NT2/D1 (cell line): ENCODE measurements around the gene SLC44A2.

Experiments used
- DNase-seq: peaks from one replicate; pipeline ENCODE4 v3.0.0-alpha.2; 2011; ENCODE audit warnings: low read depth, low spot score
- H3K27me3 ChIP-seq: 2 replicates; pipeline ENCODE4 v1.6.0; 2011; ENCODE audit warnings: mild to moderate bottlenecking; ENCODE audit not compliant: insufficient read length, insufficient read depth
- H3K36me3 ChIP-seq: 2 replicates; pipeline ENCODE4 v1.6.1; 2011; ENCODE audit warnings: mild to moderate bottlenecking, low read length, mixed read lengths; ENCODE audit not compliant: insufficient read depth, insufficient read length
- H3K4me1 ChIP-seq: 2 replicates; pipeline ENCODE4 v1.5.1; 2011; ENCODE audit not compliant: insufficient read depth, insufficient read length
- H3K4me3 ChIP-seq: 2 replicates; pipeline ENCODE4 v1.5.1; 2011; ENCODE audit warnings: low read depth; ENCODE audit not compliant: insufficient read length
- H3K9ac ChIP-seq: 2 replicates; pipeline ENCODE4 v1.6.0; 2011; ENCODE audit warnings: low read depth; ENCODE audit not compliant: insufficient read length
- H3K9me3 ChIP-seq: 2 replicates; pipeline ENCODE4 v1.5.1; 2011; ENCODE audit warnings: mild to moderate bottlenecking, low read length; ENCODE audit not compliant: insufficient read depth
- SUZ12 ChIP-seq: IDR thresholded peaks from 2 replicates; pipeline ENCODE4 v1.6.1; 2011; ENCODE audit not compliant: insufficient read length, insufficient read depth; ENCODE audit errors: extremely low read depth
- YY1 ChIP-seq: IDR thresholded peaks from 2 replicates; pipeline ENCODE4 v1.6.1; 2011; ENCODE audit not compliant: insufficient read length, insufficient read depth
- ZNF274 ChIP-seq: IDR thresholded peaks from 2 replicates; pipeline ENCODE4 v1.6.1; 2011; ENCODE audit warnings: mild to moderate bottlenecking, low read depth, low read length

SLC44A2 gene

GRCh38 chr19:10677751-10678150 lies 52.4 kb downstream of the SLC44A2 start:
- H3K4me3 ChIP-seq, result no peak overlapping the region
- no peak overlapping the region for H3K9ac ChIP-seq
- H3K36me3 ChIP-seq, result peaks cover 93% of the 10 kb centered on the region
- H3K4me1 ChIP-seq, result peaks cover 15% of the 10 kb centered on the region
- DNase-seq, result no peak
- TF ChIP-seq ZNF274 (no peak), SUZ12 (no peak), YY1 (no peak)
- no peaks in the 10 kb centered on the region for H3K9me3 ChIP-seq
- H3K27me3 ChIP-seq, result no peaks in the 10 kb centered on the region

- Histone ChIP-seq H3K9me3 (no peaks in the 10 kb centered on the region), H3K4me1 (peaks cover 16% of the 10 kb centered on the region), H3K36me3 (peaks cover 93% of the 10 kb centered on the region), H3K27me3 (no peaks in the 10 kb centered on the region), H3K4me3 (no peak overlapping the region), H3K9ac (peak overlapping the region; percentile 3)
- no peak for DNase-seq
- TF ChIP-seq YY1, result no peak
- TF ChIP-seq SUZ12, result no peak
- no peak for TF ChIP-seq ZNF274
Measured at GRCh38 chr19:10678813-10679212, 53.5 kb downstream of the SLC44A2 start.

GRCh38 chr19:10679743-10680142 lies 54.4 kb downstream of the SLC44A2 start:
- TF ChIP-seq ZNF274, result no peak
- Histone ChIP-seq H3K9me3 (no peaks in the 10 kb centered on the region), H3K4me3 (no peak overlapping the region), H3K36me3 (peaks cover 94% of the 10 kb centered on the region), H3K27me3 (no peaks in the 10 kb centered on the region), H3K9ac (no peak overlapping the region), H3K4me1 (peaks cover 16% of the 10 kb centered on the region)
- no peak for DNase-seq

- Histone ChIP-seq H3K36me3 (peaks cover 94% of the 10 kb centered on the region), H3K9ac (no peak overlapping the region), H3K4me1 (peaks cover 16% of the 10 kb centered on the region), H3K4me3 (no peak overlapping the region), H3K9me3 (no peaks in the 10 kb centered on the region), H3K27me3 (no peaks in the 10 kb centered on the region)
- no peak for TF ChIP-seq SUZ12
- no peak for TF ChIP-seq YY1
- TF ChIP-seq ZNF274, result no peak
- no peak for DNase-seq
Measured at GRCh38 chr19:10680545-10681135, 55.3 kb downstream of the SLC44A2 start.

- Histone ChIP-seq H3K9me3 (no peaks in the 10 kb centered on the region), H3K36me3 (peaks cover 99% of the 10 kb centered on the region), H3K4me3 (no peak overlapping the region), H3K27me3 (no peaks in the 10 kb centered on the region), H3K4me1 (peaks cover 20% of the 10 kb centered on the region), H3K9ac (no peak overlapping the region)
- DNase-seq, result no peak
- TF ChIP-seq SUZ12, result no peak
- no peak for TF ChIP-seq YY1
- TF ChIP-seq ZNF274, result no peak
Measured at GRCh38 chr19:10681658-10682057, 56.3 kb downstream of the SLC44A2 start.

- Histone ChIP-seq H3K9me3 (no peaks in the 10 kb centered on the region), H3K4me3 (no peak overlapping the region), H3K9ac (no peak overlapping the region), H3K4me1 (peaks cover 20% of the 10 kb centered on the region), H3K27me3 (no peaks in the 10 kb centered on the region), H3K36me3 (peaks cover 99% of the 10 kb centered on the region)
- TF ChIP-seq ZNF274 (no peak), YY1 (no peak), SUZ12 (no peak)
- no peak for DNase-seq
Measured at GRCh38 chr19:10682397-10683063, 57.2 kb downstream of the SLC44A2 start.

GRCh38 chr19:10683064-10683426 lies 57.7 kb downstream of the SLC44A2 start:
- TF ChIP-seq YY1, result no peak
- no peak for TF ChIP-seq ZNF274
- no peak for TF ChIP-seq SUZ12
- H3K9ac ChIP-seq, result no peak overlapping the region
- peaks cover 99% of the 10 kb centered on the region for H3K36me3 ChIP-seq
- no peaks in the 10 kb centered on the region for H3K9me3 ChIP-seq
- H3K4me1 ChIP-seq, result peaks cover 20% of the 10 kb centered on the region
- DNase-seq, result no peak
- H3K27me3 ChIP-seq, result no peaks in the 10 kb centered on the region
- no peak overlapping the region for H3K4me3 ChIP-seq
